Suppressor macrophage (primary cell): ENCODE data around the gene P2RX4.
"Not testable (repeated sequence)": the region's sequence is repeated elsewhere in the genome, so short reads cannot be mapped to it uniquely, and the experiment has no call there.

Source experiments
- DNase-seq, 4 experiments: peaks; one replicate each; pipeline ENCODE4 v3.0.0-alpha.2; 2020 to 2022

Gene P2RX4

DNA sequence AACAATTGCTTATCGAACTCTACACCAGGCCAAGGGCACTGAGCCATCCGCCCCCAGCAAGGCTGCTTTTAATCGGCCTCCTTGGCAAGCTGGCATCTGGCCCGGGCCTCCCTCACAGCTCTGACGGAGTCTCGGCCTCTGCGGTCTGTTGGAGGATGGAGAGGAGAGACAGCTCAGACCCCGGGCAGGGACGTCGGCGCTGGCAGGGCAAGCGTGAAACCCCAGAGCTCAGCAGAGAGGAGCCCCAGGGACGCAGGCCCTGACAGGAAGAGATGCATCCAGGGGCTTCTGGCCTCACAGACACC lies 69.1 kb downstream of the P2RX4 start:
- DNase-seq, result peak in 1 of 4 experiments; percentile 45

DNA sequence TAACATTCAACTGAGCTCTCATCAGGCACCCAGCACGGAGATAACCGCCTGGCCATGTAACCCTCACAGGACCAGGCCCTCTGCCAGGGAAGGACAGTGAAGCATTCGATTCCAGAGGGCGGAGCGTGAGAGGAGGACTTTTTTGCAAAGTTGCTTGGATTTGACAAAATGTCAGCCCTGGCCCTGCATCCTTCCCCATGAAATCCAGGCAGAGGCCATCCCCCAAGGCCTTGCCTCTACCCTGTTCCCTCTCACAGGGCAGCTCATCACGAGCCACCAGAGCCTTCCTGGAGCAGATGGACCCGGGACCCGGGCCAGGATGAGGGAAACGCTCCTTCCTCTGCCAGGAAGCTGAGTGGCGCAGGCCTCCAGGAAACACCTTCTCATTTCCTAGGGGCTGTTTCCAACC lies 69.6 kb downstream of the P2RX4 start:
- no peak for DNase-seq

DNA sequence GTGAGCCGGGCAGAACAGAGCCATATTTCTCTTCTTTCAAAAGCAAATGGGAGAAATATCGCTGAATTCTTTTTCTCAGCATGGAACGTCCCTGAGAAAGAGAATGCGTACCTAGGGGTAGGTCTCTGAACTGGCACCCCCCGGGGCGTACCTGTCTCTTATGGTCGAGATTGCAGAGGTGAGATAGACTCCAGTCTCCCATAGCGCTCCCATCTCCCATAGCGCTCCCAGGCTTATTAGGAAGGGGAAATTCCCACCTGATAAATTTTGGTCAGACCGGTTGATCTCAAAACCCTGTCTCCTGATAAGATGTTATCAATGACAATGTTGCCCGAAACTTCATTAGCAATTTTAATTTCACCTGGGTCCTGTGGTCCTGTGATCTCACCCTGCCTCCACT lies 70.6 kb downstream of the P2RX4 start:
- DNase-seq, result not testable (repeated sequence)

DNA sequence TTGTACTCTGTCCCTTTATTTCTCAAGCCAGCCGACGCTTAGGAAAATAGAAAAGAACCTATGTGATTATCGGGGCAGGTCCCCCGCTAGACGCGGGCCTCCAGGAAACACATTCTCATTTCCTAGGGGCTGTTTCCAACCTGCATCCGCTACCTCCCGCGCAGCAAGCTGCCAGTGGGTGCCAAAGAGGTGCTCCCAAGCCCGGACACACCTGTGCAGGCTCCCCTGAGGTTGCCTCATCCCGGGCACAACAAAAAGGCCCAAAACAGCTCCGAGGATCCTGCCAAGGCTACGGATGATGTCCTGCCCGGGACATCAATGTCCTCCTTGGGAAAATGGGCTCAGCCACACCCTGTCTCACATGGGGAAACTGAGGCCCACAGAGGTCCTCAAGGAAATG lies 71.2 kb downstream of the P2RX4 start:
- DNase-seq, result not testable (repeated sequence)

DNA sequence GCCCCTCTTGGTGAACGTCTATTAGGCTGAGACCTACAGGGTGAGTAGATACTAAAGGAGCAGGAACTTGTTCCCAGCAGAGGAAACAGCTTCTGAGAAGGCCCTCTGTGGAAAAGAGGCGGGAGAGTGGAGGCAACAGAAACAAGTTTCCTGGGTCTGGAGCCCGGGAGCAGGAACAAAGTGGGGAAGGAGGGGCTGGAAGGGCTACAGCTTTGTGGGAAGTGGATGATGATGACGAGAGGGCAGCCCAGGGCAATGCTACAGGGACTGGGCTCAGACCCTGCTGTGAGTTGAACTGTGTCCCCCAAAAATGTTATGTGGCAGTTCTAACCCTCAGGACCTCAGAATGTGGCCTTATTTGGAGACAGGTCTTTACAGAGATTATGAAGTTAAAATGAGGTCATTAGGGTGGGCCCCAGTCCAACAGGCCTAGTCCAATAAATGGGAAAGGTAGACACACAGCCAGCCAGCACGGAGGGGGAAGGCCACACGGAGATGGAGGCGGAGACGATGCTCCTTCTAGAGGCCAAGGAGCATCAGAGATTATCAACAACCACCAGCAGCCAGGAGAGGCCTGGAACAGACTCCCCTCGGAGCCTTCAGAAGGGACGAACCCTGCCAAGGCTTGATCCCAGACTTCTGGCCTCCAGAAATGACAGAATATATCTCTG lies 72.3 kb downstream of the P2RX4 start:
- DNase-seq, result no peak

DNA sequence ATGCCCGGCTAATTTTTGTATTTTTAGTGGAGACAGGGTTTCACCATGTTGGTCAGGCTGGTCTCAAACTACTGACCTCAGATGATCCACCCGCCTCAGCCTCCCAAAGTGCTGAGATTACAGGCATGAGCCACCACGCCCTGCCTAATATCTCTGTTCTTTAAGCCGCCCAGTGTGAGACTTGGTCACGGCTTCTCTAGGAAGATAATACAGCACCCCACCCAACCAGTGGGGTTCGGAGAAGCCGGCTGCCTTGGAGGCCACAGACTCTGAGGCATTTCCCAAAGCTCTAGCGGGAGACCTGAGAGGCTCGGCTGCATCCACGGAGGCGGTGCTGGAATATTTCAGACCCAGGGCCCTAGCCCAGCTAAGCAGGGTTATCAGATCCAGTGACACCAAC lies 73.0 kb downstream of the P2RX4 start:
- DNase-seq, result not testable (repeated sequence)

DNA sequence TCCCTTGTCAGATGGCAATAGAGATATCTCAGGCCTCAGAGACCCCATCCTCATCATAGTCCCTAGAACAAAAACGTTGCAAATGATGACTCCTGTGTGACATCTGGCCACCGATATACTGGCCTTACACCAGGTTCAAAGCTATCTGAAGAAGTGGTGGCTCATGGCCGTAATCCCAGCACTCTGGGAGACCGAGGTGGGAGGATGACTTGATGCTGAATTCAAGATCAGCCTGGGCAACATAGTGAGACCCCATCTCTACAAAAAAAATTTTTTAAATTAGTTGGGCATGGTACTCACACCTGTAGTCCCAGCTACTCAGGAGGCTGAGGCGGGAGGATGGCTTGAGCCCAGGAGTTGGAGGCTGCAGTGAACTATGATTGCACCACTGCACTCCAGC lies 73.5 kb downstream of the P2RX4 start:
- no peak for DNase-seq
